Measurements from ENCODE around the gene PPP3CB.

The PPP3CB gene

DNA sequence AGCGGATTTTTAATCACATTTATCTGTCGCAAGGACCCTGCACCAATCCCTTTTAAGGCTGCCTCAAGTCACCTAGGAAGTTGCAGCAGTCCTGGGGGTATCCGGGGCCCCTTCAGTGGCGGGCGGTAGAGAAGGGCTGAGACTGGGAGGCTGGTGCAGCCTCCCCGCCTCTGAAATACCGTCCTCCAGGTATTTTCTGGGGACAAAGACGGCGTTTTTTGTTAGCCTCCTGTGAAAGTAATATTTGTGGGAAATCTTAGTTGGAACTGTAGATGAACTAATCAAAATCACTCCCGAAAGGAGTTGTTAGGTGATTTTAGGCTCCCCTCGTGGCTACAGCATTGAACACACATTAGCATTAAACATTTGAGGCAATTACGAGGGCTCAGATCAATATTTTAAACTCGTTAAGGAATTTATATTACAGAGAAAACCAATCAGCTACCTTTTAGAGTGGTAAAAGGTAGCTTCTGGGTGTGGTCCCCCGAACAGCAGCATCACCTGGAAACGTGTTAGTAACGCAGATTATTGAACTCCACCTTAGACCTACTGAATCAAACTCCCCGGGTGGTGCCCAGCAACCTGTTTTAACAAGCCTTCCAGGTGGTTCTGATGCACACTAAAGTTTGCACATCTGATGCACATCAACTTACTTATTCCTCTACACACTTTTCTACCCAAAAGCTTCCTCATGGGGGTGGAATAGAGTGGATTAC, 81.4 kb downstream of the PPP3CB start:
- peaks cover 4% of the 10 kb centered on the region; the same call in 1 of the 2 replicates for H3F3A ChIP-seq (ENCODE audit: control insufficient read depth, insufficient read depth)
- H3K9me3 ChIP-seq (ENCODE audit: control insufficient read depth, insufficient read depth, low read length): no peaks in the 10 kb centered on the region
- H3K36me3 ChIP-seq (ENCODE audit: control insufficient read depth, low read length): 0 out of 2 replicates have a peak, but pooled peaks cover 5% of the 10 kb centered on the region
- no peaks in the 10 kb centered on the region for H4K20me1 ChIP-seq (ENCODE audit: control insufficient read depth, insufficient read depth, low read depth, low read length)
- H3K79me2 ChIP-seq (ENCODE audit: control insufficient read depth, low read length): peaks cover 42% of the 10 kb centered on the region
- TF ChIP-seq, protein P1, sequence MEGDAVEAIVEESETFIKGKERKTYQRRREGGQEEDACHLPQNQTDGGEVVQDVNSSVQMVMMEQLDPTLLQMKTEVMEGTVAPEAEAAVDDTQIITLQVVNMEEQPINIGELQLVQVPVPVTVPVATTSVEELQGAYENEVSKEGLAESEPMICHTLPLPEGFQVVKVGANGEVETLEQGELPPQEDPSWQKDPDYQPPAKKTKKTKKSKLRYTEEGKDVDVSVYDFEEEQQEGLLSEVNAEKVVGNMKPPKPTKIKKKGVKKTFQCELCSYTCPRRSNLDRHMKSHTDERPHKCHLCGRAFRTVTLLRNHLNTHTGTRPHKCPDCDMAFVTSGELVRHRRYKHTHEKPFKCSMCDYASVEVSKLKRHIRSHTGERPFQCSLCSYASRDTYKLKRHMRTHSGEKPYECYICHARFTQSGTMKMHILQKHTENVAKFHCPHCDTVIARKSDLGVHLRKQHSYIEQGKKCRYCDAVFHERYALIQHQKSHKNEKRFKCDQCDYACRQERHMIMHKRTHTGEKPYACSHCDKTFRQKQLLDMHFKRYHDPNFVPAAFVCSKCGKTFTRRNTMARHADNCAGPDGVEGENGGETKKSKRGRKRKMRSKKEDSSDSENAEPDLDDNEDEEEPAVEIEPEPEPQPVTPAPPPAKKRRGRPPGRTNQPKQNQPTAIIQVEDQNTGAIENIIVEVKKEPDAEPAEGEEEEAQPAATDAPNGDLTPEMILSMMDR (IDR thresholded peaks at IDR 0.05; ENCODE audit: low read depth, low read length, poor library complexity, severe bottlenecking): no peak
- no peak for TF ChIP-seq EZH2phosphoT487 (IDR thresholded peaks at IDR 0.05; ENCODE audit: borderline replicate concordance, low read length)
- peaks cover 16% of the 10 kb centered on the region for H3K4me1 ChIP-seq (ENCODE audit: control insufficient read depth, low read length)
- no peaks in the 10 kb centered on the region for H3K9me2 ChIP-seq (replicated peaks; ENCODE audit: control insufficient read depth, low read length)
- peak overlapping the region; percentile 100 for H3K4me2 ChIP-seq (ENCODE audit: low read length)
- H3K4me3 ChIP-seq (ENCODE audit: low read length): peak overlapping the region; percentile 96
- H3K27ac ChIP-seq (ENCODE audit: low read depth, low read length): no peak overlapping the region
- no peaks in the 10 kb centered on the region for H3K27me3 ChIP-seq (ENCODE audit: control insufficient read depth, low read length)

DNA sequence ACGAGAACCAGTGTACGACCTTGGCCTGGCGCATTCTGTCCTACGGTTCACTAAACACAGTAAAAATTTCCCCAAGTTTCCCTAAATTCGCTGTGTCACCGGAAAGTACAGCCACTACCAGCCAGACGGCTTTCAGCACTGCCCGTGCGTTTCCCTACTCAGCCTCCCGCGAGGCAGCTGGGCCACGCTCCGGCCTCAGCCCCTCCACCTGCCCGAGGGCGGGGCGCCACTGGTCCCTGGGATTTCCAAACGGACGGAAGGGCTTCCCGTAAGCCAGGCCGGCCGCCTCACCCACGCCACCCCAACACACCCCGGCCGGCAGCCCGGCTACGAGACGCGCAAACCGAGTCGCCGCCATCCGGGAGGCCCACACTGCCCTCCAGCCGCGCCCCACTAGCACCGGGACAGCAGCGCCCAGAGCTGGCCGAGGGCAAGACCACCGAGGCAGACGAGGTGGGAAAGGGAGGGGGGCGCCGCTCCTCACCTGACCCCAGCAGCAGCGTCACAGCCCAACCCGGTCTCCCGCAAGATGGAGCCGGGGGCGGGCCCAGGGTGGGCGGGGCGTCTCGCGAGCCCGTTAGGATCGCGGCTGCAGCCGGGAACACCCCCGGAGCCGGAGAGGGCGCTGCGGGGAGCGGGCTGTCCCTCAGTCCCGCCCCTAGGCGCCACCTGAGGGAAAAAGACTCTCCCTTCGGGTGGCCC, 82.1 kb downstream of the PPP3CB start, which contains the start of gene ANXA7:
Gene ANXA7 (minus strand): TSS at position 531 of the 702 bp plus-strand sequence. CDS start 13,202 bp downstream, outside the sequence.
- TF ChIP-seq EZH2phosphoT487 (IDR thresholded peaks at IDR 0.05; ENCODE audit: borderline replicate concordance, low read length): no peak
- TF ChIP-seq, protein P1 (IDR thresholded peaks at IDR 0.05; ENCODE audit: low read depth, low read length, poor library complexity, severe bottlenecking): peak; percentile 35
- Histone ChIP-seq H3K27ac (ENCODE audit: low read depth, low read length) (peak within 1 kb of the TSS; percentile 46), H3K4me1 (ENCODE audit: control insufficient read depth, low read length) (peaks cover 16% of the 10 kb centered on the region), H3K9me3 (ENCODE audit: control insufficient read depth, insufficient read depth, low read length) (no peaks in the 10 kb centered on the region), H3K27me3 (ENCODE audit: control insufficient read depth, low read length) (no peaks in the 10 kb centered on the region), H3K9me2 (replicated peaks; ENCODE audit: control insufficient read depth, low read length) (no peaks in the 10 kb centered on the region), H3K4me3 (ENCODE audit: low read length) (peak within 1 kb of the TSS; percentile 96), H3K79me2 (ENCODE audit: control insufficient read depth, low read length) (peaks cover 49% of the 10 kb centered on the region), H4K20me1 (ENCODE audit: control insufficient read depth, insufficient read depth, low read depth, low read length) (no peaks in the 10 kb centered on the region), H3F3A (ENCODE audit: control insufficient read depth, insufficient read depth) (0 out of 2 replicates have a peak, but pooled peaks cover under 1% of the 10 kb centered on the region), H3K4me2 (ENCODE audit: low read length) (peak within 1 kb of the TSS; percentile 100), H3K36me3 (ENCODE audit: control insufficient read depth, low read length) (0 out of 2 replicates have a peak, but pooled peaks cover 5% of the 10 kb centered on the region)

GRCh38 chr10:73413108-73413527, 82.7 kb downstream of the PPP3CB start:
- peak overlapping the region; percentile 96 for H3K4me3 ChIP-seq (ENCODE audit: low read length)
- H4K20me1 ChIP-seq (ENCODE audit: control insufficient read depth, insufficient read depth, low read depth, low read length): no peaks in the 10 kb centered on the region
- peaks cover 55% of the 10 kb centered on the region for H3K79me2 ChIP-seq (ENCODE audit: control insufficient read depth, low read length)
- peaks cover 16% of the 10 kb centered on the region for H3K4me1 ChIP-seq (ENCODE audit: control insufficient read depth, low read length)
- H3K27me3 ChIP-seq (ENCODE audit: control insufficient read depth, low read length): no peaks in the 10 kb centered on the region
- peak overlapping the region; percentile 46 for H3K27ac ChIP-seq (ENCODE audit: low read depth, low read length)
- no peaks in the 10 kb centered on the region for H3K9me2 ChIP-seq (replicated peaks; ENCODE audit: control insufficient read depth, low read length)
- no peaks in the 10 kb centered on the region for H3K9me3 ChIP-seq (ENCODE audit: control insufficient read depth, insufficient read depth, low read length)
- H3K36me3 ChIP-seq (ENCODE audit: control insufficient read depth, low read length): 0 out of 2 replicates have a peak, but pooled peaks cover 5% of the 10 kb centered on the region
- H3F3A ChIP-seq (ENCODE audit: control insufficient read depth, insufficient read depth): no peaks in the 10 kb centered on the region
- H3K4me2 ChIP-seq (ENCODE audit: low read length): peak overlapping the region; percentile 100
- TF ChIP-seq, protein P1 (IDR thresholded peaks at IDR 0.05; ENCODE audit: low read depth, low read length, poor library complexity, severe bottlenecking): no peak
- TF ChIP-seq EZH2phosphoT487 (IDR thresholded peaks at IDR 0.05; ENCODE audit: borderline replicate concordance, low read length): no peak
